Fibroblast of gingiva (primary cell): ENCODE measurements around the gene DCAF15.

Experiments used
- DNase-seq: peaks from one replicate; pipeline ENCODE4 v3.0.0-alpha.2; 2011; ENCODE audit warnings: low read depth

Gene DCAF15

GRCh38 chr19:13976446-13976845, 24.1 kb downstream of the DCAF15 start:
- DNase-seq: no peak

GRCh38 chr19:13977803-13978202, 25.5 kb downstream of the DCAF15 start:
- DNase-seq: no peak

GRCh38 chr19:13978351-13979243, 26.3 kb downstream of the DCAF15 start:
- no peak for DNase-seq

- no peak for DNase-seq
These were observed 26.9 kb downstream of the DCAF15 start for GRCh38 chr19:13979244-13979615.

- no peak for DNase-seq
These were observed 27.4 kb downstream of the DCAF15 start for GRCh38 chr19:13979686-13980085.

- DNase-seq: no peak
These were observed 28.0 kb downstream of the DCAF15 start for GRCh38 chr19:13980340-13980739.

GRCh38 chr19:13981021-13981420, 28.7 kb downstream of the DCAF15 start:
- no peak for DNase-seq

- DNase-seq: no peak
These were observed 29.2 kb downstream of the DCAF15 start for GRCh38 chr19:13981467-13981866.

GRCh38 chr19:13981988-13982501, 29.7 kb downstream of the DCAF15 start:
- no peak for DNase-seq

GRCh38 chr19:13982773-13983172, 30.5 kb downstream of the DCAF15 start:
- DNase-seq: no peak

GRCh38 chr19:13983213-13983889, 31.0 kb downstream of the DCAF15 start:
- DNase-seq: no peak

GRCh38 chr19:13984186-13984585, 31.9 kb downstream of the DCAF15 start:
- DNase-seq: no peak

GRCh38 chr19:13984875-13985741, 32.8 kb downstream of the DCAF15 start:
- DNase-seq: no peak

GRCh38 chr19:13985771-13986347, 33.5 kb downstream of the DCAF15 start:
- no peak for DNase-seq

- DNase-seq: peak; percentile 40
These were observed 34.1 kb downstream of the DCAF15 start for GRCh38 chr19:13986348-13986904.

GRCh38 chr19:13987101-13987890, 35.0 kb downstream of the DCAF15 start:
- no peak for DNase-seq

- DNase-seq: no peak
These were observed 37.2 kb downstream of the DCAF15 start for GRCh38 chr19:13989487-13989886.

GRCh38 chr19:13990085-13990484, 37.8 kb downstream of the DCAF15 start:
- no peak for DNase-seq

- DNase-seq: no peak
These were observed 39.7 kb downstream of the DCAF15 start for GRCh38 chr19:13992025-13992424.

GRCh38 chr19:13993590-13994300, 41.4 kb downstream of the DCAF15 start:
- DNase-seq: no peak
